ENCODE data around the gene FUT8. TPM values are rescaled to one million over a fixed set of nuclear protein-coding genes. Genes with fewer than 3 reads are reported as not detected.

Gene FUT8
- polyA plus RNA-seq (2013, experiment 1 of 2) = 52.4 TPM
- 53.4 TPM for polyA plus RNA-seq (2013, experiment 2 of 2)

DNA sequence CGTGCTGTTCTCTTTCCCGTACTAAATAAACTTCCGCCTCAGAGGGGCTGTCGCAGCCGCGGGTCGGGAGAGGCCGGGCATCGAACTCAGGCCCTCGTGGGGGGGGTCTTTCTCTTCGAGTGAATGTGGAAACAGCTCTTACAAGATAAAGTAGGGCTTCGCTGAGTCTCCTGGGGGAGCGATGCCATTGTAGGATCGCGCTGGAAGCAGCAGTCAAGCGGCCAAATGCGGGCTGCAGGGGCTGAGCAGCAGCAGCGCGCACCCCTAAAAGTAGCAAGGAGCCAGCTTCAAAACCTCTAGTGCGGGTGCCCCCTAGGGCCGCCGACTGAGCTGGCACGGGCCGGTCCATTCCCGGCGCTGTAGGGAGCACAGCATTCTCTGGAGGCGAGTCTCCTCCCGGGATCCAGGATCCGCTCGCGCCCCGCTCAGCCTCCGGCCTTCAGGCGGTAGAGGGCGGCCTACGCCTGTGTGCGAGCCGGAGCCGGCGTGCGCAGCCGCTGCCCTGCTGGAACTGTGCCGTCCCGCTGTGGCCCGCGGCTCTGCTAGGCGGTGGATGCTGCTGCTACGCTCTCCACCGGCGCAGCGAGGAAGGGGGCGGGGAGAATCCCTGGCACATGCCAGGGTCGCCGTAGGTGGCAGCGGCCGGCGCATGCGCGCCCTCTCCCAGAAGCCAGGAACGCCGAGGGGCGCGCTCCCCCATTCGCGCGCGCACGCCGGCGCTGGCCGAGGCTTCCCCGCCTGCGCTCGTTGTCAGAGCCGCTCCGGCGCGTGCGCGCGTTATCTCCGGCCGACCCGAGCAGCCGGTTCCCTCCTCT lies at the start of gene FUT8:
Gene FUT8, plus strand, starts transcription at position 699 of the 815 bp plus-strand sequence. CDS start 148,834 bp downstream, outside the sequence.
- peak within 1 kb of the TSS; percentile 90 for H2BK120ac ChIP-seq (ENCODE audit: low read depth, low read length)
- H3K36me3 ChIP-seq (replicated peaks in 1 of 2; ENCODE audit: control insufficient read depth in 2 of 2, insufficient read depth in 2 of 2, low read length in 2 of 2) = no peaks in the 10 kb centered on the region
- H3K4me3 ChIP-seq (ENCODE audit: low read length in 2 of 2) = peak within 1 kb of the TSS; percentile 88 to 100
- peak within 1 kb of the TSS; percentile 70 for H3K4me2 ChIP-seq (ENCODE audit: insufficient read depth, low read length, poor library complexity, severe bottlenecking)
- H3K18ac ChIP-seq (ENCODE audit: low read length) = peak within 1 kb of the TSS; percentile 100
- H4K91ac ChIP-seq (ENCODE audit: low read depth, low read length, poor library complexity) = peak within 1 kb of the TSS; percentile 76
- peak within 1 kb of the TSS; percentile 100 for H2AFZ ChIP-seq (ENCODE audit: low read length)
- H2BK15ac ChIP-seq (ENCODE audit: low read length) = peak within 1 kb of the TSS; percentile 84
- no CpG with 5 or more reads among the region's 85 CpGs for WGBS, 2 donors (ENCODE audit: extremely low coverage in 2 of 2, insufficient read length in 2 of 2, insufficient replicate concordance in 1 of 2)
- H2BK12ac ChIP-seq (ENCODE audit: low read length) = no peak within 1 kb of the TSS
- no peaks in the 10 kb centered on the region for H3K79me1 ChIP-seq (ENCODE audit: low read depth, low read length)
- H2BK5ac ChIP-seq (ENCODE audit: low read length) = peak within 1 kb of the TSS; percentile 99
- H3K14ac ChIP-seq (ENCODE audit: low read length) = peak within 1 kb of the TSS; percentile 99
- peak within 1 kb of the TSS; percentile 82 for H3K23ac ChIP-seq (ENCODE audit: low read depth, low read length, poor library complexity)
- H2AK5ac ChIP-seq (ENCODE audit: low read depth, low read length) = peak within 1 kb of the TSS; percentile 66
- DNase-seq (ENCODE audit: low spot score) = peak; percentile 96
- peaks cover 0 to 9% of the 10 kb centered on the region in 2 donors for H3K4me1 ChIP-seq (ENCODE audit: control insufficient read depth in 2 of 2, insufficient read depth in 1 of 2, low read depth in 1 of 2, low read length in 2 of 2)
- peak within 1 kb of the TSS; percentile 90 for H3K4ac ChIP-seq (ENCODE audit: low read length)
- H3K9me3 ChIP-seq (replicated peaks in 1 of 2; ENCODE audit: control insufficient read depth in 2 of 2, insufficient read depth in 1 of 2, low read depth in 1 of 2, low read length in 2 of 2) = no peaks in the 10 kb centered on the region
- H3K27ac ChIP-seq (replicated peaks; ENCODE audit: low read length) = peak within 1 kb of the TSS; percentile 97
- peak within 1 kb of the TSS; percentile 54 for H4K8ac ChIP-seq (ENCODE audit: low read depth, low read length)
- no peaks in the 10 kb centered on the region for H3K27me3 ChIP-seq (ENCODE audit: control insufficient read depth in 3 of 3, insufficient read depth in 3 of 3, low read depth in 1 of 3, low read length in 3 of 3)
- H3K9ac ChIP-seq (ENCODE audit: low read depth, low read length, poor library complexity) = peak within 1 kb of the TSS; percentile 100

DNA sequence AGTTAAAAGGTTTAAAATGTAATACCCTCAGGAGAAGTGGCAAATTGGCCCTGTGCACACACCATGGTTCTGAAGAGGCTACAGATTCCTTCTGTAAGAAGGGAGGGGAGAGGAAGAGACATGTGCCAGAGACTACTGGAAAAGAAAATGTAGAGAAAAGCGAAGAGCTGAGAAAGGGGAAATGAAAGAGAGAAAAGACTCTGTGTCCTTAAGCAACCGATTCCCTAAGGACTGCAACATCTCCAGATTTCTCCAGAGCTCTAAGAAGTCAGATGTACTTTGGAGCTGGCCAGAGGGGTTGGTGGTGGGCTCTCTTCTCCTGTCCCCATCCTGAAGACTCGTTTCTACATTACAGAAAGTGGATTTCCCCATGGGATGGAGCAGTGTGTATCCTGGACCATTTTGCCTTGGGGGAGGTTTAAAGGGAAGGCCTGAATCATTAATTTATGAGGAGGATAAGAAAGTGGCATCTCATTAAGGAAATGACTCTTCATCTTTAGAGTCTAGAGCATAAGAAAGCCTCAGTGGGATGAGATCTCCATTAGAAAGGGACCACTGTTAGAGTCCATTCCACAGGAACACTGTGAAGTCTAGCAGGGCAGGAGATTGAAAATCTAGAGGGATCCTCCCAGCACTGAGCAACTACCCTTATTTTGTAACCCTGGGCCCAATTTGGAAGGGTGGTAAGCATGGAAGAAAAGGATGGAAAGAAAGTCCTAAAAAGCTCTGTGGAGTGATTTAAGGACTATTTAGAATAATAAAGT lies 45.5 kb upstream of the FUT8 start:
- H4K8ac ChIP-seq (ENCODE audit: low read depth, low read length) = no peak overlapping the region
- no peak overlapping the region for H3K4me2 ChIP-seq (ENCODE audit: insufficient read depth, low read length, poor library complexity, severe bottlenecking)
- H3K4me1 ChIP-seq (ENCODE audit: control insufficient read depth in 2 of 2, insufficient read depth in 1 of 2, low read depth in 1 of 2, low read length in 2 of 2) = peaks cover 0 to 3% of the 10 kb centered on the region in 2 donors
- no peak overlapping the region for H2BK120ac ChIP-seq (ENCODE audit: low read depth, low read length)
- no peak overlapping the region for H4K91ac ChIP-seq (ENCODE audit: low read depth, low read length, poor library complexity)
- no peak overlapping the region for H3K23ac ChIP-seq (ENCODE audit: low read depth, low read length, poor library complexity)
- no peak overlapping the region for H2AK5ac ChIP-seq (ENCODE audit: low read depth, low read length)
- H2BK12ac ChIP-seq (ENCODE audit: low read length) = no peak overlapping the region
- no peak overlapping the region for H2BK5ac ChIP-seq (ENCODE audit: low read length)
- no peak overlapping the region for H2AFZ ChIP-seq (ENCODE audit: low read length)
- H2BK15ac ChIP-seq (ENCODE audit: low read length) = no peak overlapping the region
- H3K27ac ChIP-seq (replicated peaks; ENCODE audit: low read length) = no peak overlapping the region
- H3K9me3 ChIP-seq (replicated peaks in 1 of 2; ENCODE audit: control insufficient read depth in 2 of 2, insufficient read depth in 1 of 2, low read depth in 1 of 2, low read length in 2 of 2) = no peaks in the 10 kb centered on the region
- no peak overlapping the region for H3K4ac ChIP-seq (ENCODE audit: low read length)
- no peak overlapping the region for H3K14ac ChIP-seq (ENCODE audit: low read length)
- H3K18ac ChIP-seq (ENCODE audit: low read length) = no peak overlapping the region
- H3K79me1 ChIP-seq (ENCODE audit: low read depth, low read length) = no peaks in the 10 kb centered on the region
- H3K9ac ChIP-seq (ENCODE audit: low read depth, low read length, poor library complexity) = no peak overlapping the region
- no CpG with 5 or more reads among the region's 3 CpGs for WGBS, 2 donors (ENCODE audit: extremely low coverage in 2 of 2, insufficient read length in 2 of 2, insufficient replicate concordance in 1 of 2)
- no peak overlapping the region for H3K4me3 ChIP-seq (ENCODE audit: low read length in 2 of 2)
- no peaks in the 10 kb centered on the region for H3K36me3 ChIP-seq (replicated peaks in 1 of 2; ENCODE audit: control insufficient read depth in 2 of 2, insufficient read depth in 2 of 2, low read length in 2 of 2)
- DNase-seq (ENCODE audit: low spot score) = no peak
- H3K27me3 ChIP-seq (ENCODE audit: control insufficient read depth in 3 of 3, insufficient read depth in 3 of 3, low read depth in 1 of 3, low read length in 3 of 3) = no peaks in the 10 kb centered on the region

DNA sequence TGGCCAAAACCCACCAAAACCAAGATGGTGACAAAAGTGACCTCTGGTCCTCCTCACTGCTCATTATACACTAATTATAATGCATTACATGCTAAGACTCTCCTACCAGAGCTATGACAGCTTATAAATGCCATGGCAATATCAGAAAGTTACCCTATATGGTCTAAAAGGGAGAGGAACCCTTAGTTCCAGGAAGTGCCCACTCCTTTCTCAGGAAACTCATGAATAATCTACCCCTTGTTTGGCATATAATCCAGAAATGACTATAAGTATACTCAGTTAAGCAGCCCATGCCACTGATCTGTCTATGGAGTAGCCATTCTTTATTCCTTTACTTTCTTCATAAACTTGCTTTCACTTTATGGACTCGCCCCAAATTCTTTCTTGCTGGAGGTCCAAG lies 43.0 kb upstream of the FUT8 start:
- Histone ChIP-seq H3K18ac (ENCODE audit: low read length) (no peak overlapping the region), H2BK12ac (ENCODE audit: low read length) (no peak overlapping the region), H3K4me3 (ENCODE audit: low read length in 2 of 2) (no peak overlapping the region), H3K4ac (ENCODE audit: low read length) (no peak overlapping the region), H3K27ac (replicated peaks; ENCODE audit: low read length) (no peak overlapping the region), H3K27me3 (ENCODE audit: control insufficient read depth in 3 of 3, insufficient read depth in 3 of 3, low read depth in 1 of 3, low read length in 3 of 3) (no peaks in the 10 kb centered on the region), H2BK15ac (ENCODE audit: low read length) (no peak overlapping the region), H2AK5ac (ENCODE audit: low read depth, low read length) (no peak overlapping the region), H4K8ac (ENCODE audit: low read depth, low read length) (no peak overlapping the region), H3K4me1 (ENCODE audit: control insufficient read depth in 2 of 2, insufficient read depth in 1 of 2, low read depth in 1 of 2, low read length in 2 of 2) (no peaks in the 10 kb centered on the region), H3K23ac (ENCODE audit: low read depth, low read length, poor library complexity) (no peak overlapping the region), H3K9me3 (replicated peaks in 1 of 2; ENCODE audit: control insufficient read depth in 2 of 2, insufficient read depth in 1 of 2, low read depth in 1 of 2, low read length in 2 of 2) (no peaks in the 10 kb centered on the region), H2BK120ac (ENCODE audit: low read depth, low read length) (no peak overlapping the region), H3K4me2 (ENCODE audit: insufficient read depth, low read length, poor library complexity, severe bottlenecking) (no peak overlapping the region), H2BK5ac (ENCODE audit: low read length) (no peak overlapping the region), H4K91ac (ENCODE audit: low read depth, low read length, poor library complexity) (no peak overlapping the region), H2AFZ (ENCODE audit: low read length) (no peak overlapping the region), H3K79me1 (ENCODE audit: low read depth, low read length) (no peaks in the 10 kb centered on the region), H3K36me3 (replicated peaks in 1 of 2; ENCODE audit: control insufficient read depth in 2 of 2, insufficient read depth in 2 of 2, low read length in 2 of 2) (no peaks in the 10 kb centered on the region), H3K14ac (ENCODE audit: low read length) (no peak overlapping the region), H3K9ac (ENCODE audit: low read depth, low read length, poor library complexity) (no peak overlapping the region)
- WGBS, 2 donors (ENCODE audit: extremely low coverage in 2 of 2, insufficient read length in 2 of 2, insufficient replicate concordance in 1 of 2) = no CpG with 5 or more reads among the region's 1 CpG
- DNase-seq (ENCODE audit: low spot score) = no peak

DNA sequence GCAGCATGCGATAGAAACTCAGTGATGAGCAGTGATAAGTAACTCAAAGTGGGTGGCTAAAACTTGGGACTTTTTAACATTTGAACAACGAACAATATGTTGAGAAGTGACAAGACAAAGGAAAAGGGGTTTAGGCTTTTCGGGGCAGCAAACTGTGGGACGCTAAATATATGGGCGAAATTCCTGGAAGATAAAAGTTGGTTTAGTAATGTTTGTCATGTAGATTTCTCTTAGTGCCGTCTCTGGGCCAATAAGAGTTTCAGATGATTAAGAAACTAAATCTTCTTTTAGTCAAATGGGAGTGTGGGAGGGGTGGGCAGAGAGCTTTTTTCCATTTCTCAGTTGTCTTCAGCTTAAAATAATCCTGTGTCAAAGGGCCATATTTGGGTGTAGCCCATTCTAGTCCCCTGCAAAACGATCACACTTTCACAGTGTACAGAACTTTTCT lies 41.7 kb upstream of the FUT8 start:
- H2BK15ac ChIP-seq (ENCODE audit: low read length) = no peak overlapping the region
- no peak overlapping the region for H3K27ac ChIP-seq (replicated peaks; ENCODE audit: low read length)
- DNase-seq (ENCODE audit: low spot score) = no peak
- no peak overlapping the region for H2AFZ ChIP-seq (ENCODE audit: low read length)
- H2BK12ac ChIP-seq (ENCODE audit: low read length) = no peak overlapping the region
- H4K91ac ChIP-seq (ENCODE audit: low read depth, low read length, poor library complexity) = no peak overlapping the region
- H3K9me3 ChIP-seq (replicated peaks in 1 of 2; ENCODE audit: control insufficient read depth in 2 of 2, insufficient read depth in 1 of 2, low read depth in 1 of 2, low read length in 2 of 2) = no peaks in the 10 kb centered on the region
- no peak overlapping the region for H3K14ac ChIP-seq (ENCODE audit: low read length)
- no peaks in the 10 kb centered on the region for H3K4me1 ChIP-seq (ENCODE audit: control insufficient read depth in 2 of 2, insufficient read depth in 1 of 2, low read depth in 1 of 2, low read length in 2 of 2)
- no peak overlapping the region for H2BK5ac ChIP-seq (ENCODE audit: low read length)
- no peaks in the 10 kb centered on the region for H3K27me3 ChIP-seq (ENCODE audit: control insufficient read depth in 3 of 3, insufficient read depth in 3 of 3, low read depth in 1 of 3, low read length in 3 of 3)
- no CpG with 5 or more reads among the region's 7 CpGs for WGBS, 2 donors (ENCODE audit: extremely low coverage in 2 of 2, insufficient read length in 2 of 2, insufficient replicate concordance in 1 of 2)
- H3K79me1 ChIP-seq (ENCODE audit: low read depth, low read length) = no peaks in the 10 kb centered on the region
- no peaks in the 10 kb centered on the region for H3K36me3 ChIP-seq (replicated peaks in 1 of 2; ENCODE audit: control insufficient read depth in 2 of 2, insufficient read depth in 2 of 2, low read length in 2 of 2)
- no peak overlapping the region for H3K4ac ChIP-seq (ENCODE audit: low read length)
- no peak overlapping the region for H2AK5ac ChIP-seq (ENCODE audit: low read depth, low read length)
- no peak overlapping the region for H3K4me2 ChIP-seq (ENCODE audit: insufficient read depth, low read length, poor library complexity, severe bottlenecking)
- H3K4me3 ChIP-seq (ENCODE audit: low read length in 2 of 2) = no peak overlapping the region
- H4K8ac ChIP-seq (ENCODE audit: low read depth, low read length) = no peak overlapping the region
- no peak overlapping the region for H3K23ac ChIP-seq (ENCODE audit: low read depth, low read length, poor library complexity)
- H2BK120ac ChIP-seq (ENCODE audit: low read depth, low read length) = no peak overlapping the region
- no peak overlapping the region for H3K18ac ChIP-seq (ENCODE audit: low read length)
- H3K9ac ChIP-seq (ENCODE audit: low read depth, low read length, poor library complexity) = no peak overlapping the region

All from neuronal stem cell (in vitro differentiated cells).